ENCODE results near the gene ABCC5.
"Not testable (repeated sequence)": the region's sequence is repeated elsewhere in the genome, so short reads cannot be mapped to it uniquely, and the experiment has no call there.

ABCC5 gene

GRCh38 chr3:184040010-184040409, 22.3 kb upstream of the ABCC5 start:
- Histone ChIP-seq H3F3A (ENCODE audit: control insufficient read depth, insufficient read depth) (no peaks in the 10 kb centered on the region), H4K20me1 (ENCODE audit: control insufficient read depth, insufficient read depth, low read depth, low read length) (no peaks in the 10 kb centered on the region), H3K9me2 (replicated peaks; ENCODE audit: control insufficient read depth, low read length) (no peaks in the 10 kb centered on the region), H3K79me2 (ENCODE audit: control insufficient read depth, low read length) (no peaks in the 10 kb centered on the region), H3K4me2 (ENCODE audit: low read length) (no peak overlapping the region), H3K27ac (ENCODE audit: low read depth, low read length) (no peak overlapping the region), H3K9me3 (ENCODE audit: control insufficient read depth, insufficient read depth, low read length) (no peaks in the 10 kb centered on the region), H3K27me3 (ENCODE audit: control insufficient read depth, low read length) (peaks cover 2% of the 10 kb centered on the region; the same call in 1 of the 2 replicates), H3K4me1 (ENCODE audit: control insufficient read depth, low read length) (no peaks in the 10 kb centered on the region), H3K4me3 (ENCODE audit: low read length) (no peak overlapping the region), H3K36me3 (ENCODE audit: control insufficient read depth, low read length) (no peaks in the 10 kb centered on the region)
- TF ChIP-seq EZH2phosphoT487 (IDR thresholded peaks at IDR 0.05; ENCODE audit: borderline replicate concordance, low read length) (no peak), CTCF (IDR thresholded peaks at IDR 0.05; ENCODE audit: low read depth, low read length, poor library complexity, severe bottlenecking) (no peak)

GRCh38 chr3:184039414-184039813, 21.7 kb upstream of the ABCC5 start:
- no peaks in the 10 kb centered on the region for H3K9me3 ChIP-seq (ENCODE audit: control insufficient read depth, insufficient read depth, low read length)
- no peaks in the 10 kb centered on the region for H4K20me1 ChIP-seq (ENCODE audit: control insufficient read depth, insufficient read depth, low read depth, low read length)
- H3K27ac ChIP-seq (ENCODE audit: low read depth, low read length), result no peak overlapping the region
- H3F3A ChIP-seq (ENCODE audit: control insufficient read depth, insufficient read depth), result no peaks in the 10 kb centered on the region
- H3K4me2 ChIP-seq (ENCODE audit: low read length), result no peak overlapping the region
- TF ChIP-seq EZH2phosphoT487 (IDR thresholded peaks at IDR 0.05; ENCODE audit: borderline replicate concordance, low read length), result no peak
- TF ChIP-seq CTCF (IDR thresholded peaks at IDR 0.05; ENCODE audit: low read depth, low read length, poor library complexity, severe bottlenecking), result no peak
- no peak overlapping the region for H3K4me3 ChIP-seq (ENCODE audit: low read length)
- no peaks in the 10 kb centered on the region for H3K36me3 ChIP-seq (ENCODE audit: control insufficient read depth, low read length)
- no peaks in the 10 kb centered on the region for H3K79me2 ChIP-seq (ENCODE audit: control insufficient read depth, low read length)
- no peaks in the 10 kb centered on the region for H3K9me2 ChIP-seq (replicated peaks; ENCODE audit: control insufficient read depth, low read length)
- peaks cover 2% of the 10 kb centered on the region; the same call in 1 of the 2 replicates for H3K27me3 ChIP-seq (ENCODE audit: control insufficient read depth, low read length)
- no peaks in the 10 kb centered on the region for H3K4me1 ChIP-seq (ENCODE audit: control insufficient read depth, low read length)

GRCh38 chr3:184038307-184038706, 20.6 kb upstream of the ABCC5 start:
- not testable (repeated sequence) for H3K79me2 ChIP-seq (ENCODE audit: control insufficient read depth, low read length); H4K20me1 ChIP-seq (ENCODE audit: control insufficient read depth, insufficient read depth, low read depth, low read length); H3K9me3 ChIP-seq (ENCODE audit: control insufficient read depth, insufficient read depth, low read length); H3K4me2 ChIP-seq (ENCODE audit: low read length); H3K9me2 ChIP-seq (replicated peaks; ENCODE audit: control insufficient read depth, low read length); H3K4me3 ChIP-seq (ENCODE audit: low read length); H3K36me3 ChIP-seq (ENCODE audit: control insufficient read depth, low read length); H3F3A ChIP-seq (ENCODE audit: control insufficient read depth, insufficient read depth); H3K27me3 ChIP-seq (ENCODE audit: control insufficient read depth, low read length); H3K27ac ChIP-seq (ENCODE audit: low read depth, low read length); H3K4me1 ChIP-seq (ENCODE audit: control insufficient read depth, low read length)

- no peaks in the 10 kb centered on the region for H3K4me1 ChIP-seq (ENCODE audit: control insufficient read depth, low read length)
- H3K79me2 ChIP-seq (ENCODE audit: control insufficient read depth, low read length), result no peaks in the 10 kb centered on the region
- no peaks in the 10 kb centered on the region for H3K9me2 ChIP-seq (replicated peaks; ENCODE audit: control insufficient read depth, low read length)
- no peaks in the 10 kb centered on the region for H3F3A ChIP-seq (ENCODE audit: control insufficient read depth, insufficient read depth)
- H3K27ac ChIP-seq (ENCODE audit: low read depth, low read length), result no peak overlapping the region
- no peaks in the 10 kb centered on the region for H3K9me3 ChIP-seq (ENCODE audit: control insufficient read depth, insufficient read depth, low read length)
- TF ChIP-seq CTCF (IDR thresholded peaks at IDR 0.05; ENCODE audit: low read depth, low read length, poor library complexity, severe bottlenecking), result peak; percentile 10
- TF ChIP-seq EZH2phosphoT487 (IDR thresholded peaks at IDR 0.05; ENCODE audit: borderline replicate concordance, low read length), result no peak
- H3K36me3 ChIP-seq (ENCODE audit: control insufficient read depth, low read length), result no peaks in the 10 kb centered on the region
- peaks cover 5% of the 10 kb centered on the region for H3K27me3 ChIP-seq (ENCODE audit: control insufficient read depth, low read length)
- no peak overlapping the region for H3K4me3 ChIP-seq (ENCODE audit: low read length)
- H4K20me1 ChIP-seq (ENCODE audit: control insufficient read depth, insufficient read depth, low read depth, low read length), result no peaks in the 10 kb centered on the region
- H3K4me2 ChIP-seq (ENCODE audit: low read length), result no peak overlapping the region
Observed at GRCh38 chr3:184037816-184038215, 20.1 kb upstream of the ABCC5 start.
